DOHH2 (cell line): ENCODE measurements around the gene NUP50.

ENCODE experiments used
- H3F3A ChIP-seq: fragments of 200-600 bp; sonication (generic), shearing (Covaris generic); 2 replicates; pipeline ENCODE4 v1.6.0; 2016; ENCODE audit warnings: antibody characterized with exemption, mild to moderate bottlenecking; ENCODE audit not compliant: control insufficient read depth, insufficient read depth
- H3K27ac ChIP-seq: fragments of 200-600 bp; sonication (generic); 2 replicates; pipeline ENCODE4 v1.5.1; 2014; ENCODE audit warnings: low read depth, mild to moderate bottlenecking, low read length, moderate library complexity
- H3K27me3 ChIP-seq: fragments of 200-600 bp; sonication (generic); 2 replicates; pipeline ENCODE4 v1.6.1; 2014; ENCODE audit warnings: mild to moderate bottlenecking, low read length, mixed read lengths; ENCODE audit not compliant: control insufficient read depth
- H3K36me3 ChIP-seq: fragments of 200-600 bp; sonication (generic); 2 replicates; pipeline ENCODE4 v1.6.1; 2014; ENCODE audit warnings: mild to moderate bottlenecking, low read length, moderate library complexity, mixed read lengths; ENCODE audit not compliant: control insufficient read depth
- H3K4me1 ChIP-seq: fragments of 200-600 bp; sonication (generic); 2 replicates; pipeline ENCODE4 v1.6.1; 2014; ENCODE audit warnings: mild to moderate bottlenecking, low read length, mixed read lengths; ENCODE audit not compliant: control insufficient read depth
- H3K4me2 ChIP-seq: fragments of 200-600 bp; sonication (generic); 2 replicates; pipeline ENCODE4 v1.6.0; 2014; ENCODE audit warnings: mild to moderate bottlenecking, low read length, moderate library complexity
- H3K4me3 ChIP-seq: fragments of 200-600 bp; sonication (generic); 2 replicates; pipeline ENCODE4 v1.5.1; 2014; ENCODE audit warnings: mild to moderate bottlenecking, low read length, mixed read lengths
- H3K79me2 ChIP-seq: fragments of 200-600 bp; sonication (generic); 2 replicates; pipeline ENCODE4 v1.6.1; 2014; ENCODE audit warnings: mild to moderate bottlenecking, low read length, mixed read lengths; ENCODE audit not compliant: control insufficient read depth
- H3K9me2 ChIP-seq: fragments of 200-600 bp; sonication (generic); replicated peaks from 2 replicates; pipeline ENCODE4 v1.6.1; 2014; ENCODE audit warnings: mild to moderate bottlenecking, low read length, mixed read lengths; ENCODE audit not compliant: control insufficient read depth
- H3K9me3 ChIP-seq: fragments of 200-600 bp; sonication (generic); 2 replicates; pipeline ENCODE4 v1.6.1; 2014; ENCODE audit warnings: antibody characterized with exemption, low read length, mixed read lengths; ENCODE audit not compliant: control insufficient read depth, insufficient read depth
- H4K20me1 ChIP-seq: fragments of 200-600 bp; sonication (generic); 2 replicates; pipeline ENCODE4 v1.6.0; 2014; ENCODE audit warnings: low read depth, mild to moderate bottlenecking, antibody characterized with exemption, low read length, moderate library complexity; ENCODE audit not compliant: control insufficient read depth, insufficient read depth
- EZH2phosphoT487 ChIP-seq: fragments of 200-600 bp; sonication (generic); IDR thresholded peaks from 2 replicates; pipeline ENCODE4 v1.6.1; 2017; ENCODE audit warnings: borderline replicate concordance, mild to moderate bottlenecking, antibody characterized with exemption, low read length, moderate library complexity, mixed read lengths
- TF ChIP-seq, protein P1 (sequence below): fragments of 200-600 bp; sonication (generic); IDR thresholded peaks from one replicate; pipeline ENCODE4 v1.5.1; 2014; ENCODE audit warnings: antibody characterized with exemption, mild to moderate bottlenecking, low read depth, low read length; ENCODE audit not compliant: poor library complexity, severe bottlenecking

Gene NUP50

DNA sequence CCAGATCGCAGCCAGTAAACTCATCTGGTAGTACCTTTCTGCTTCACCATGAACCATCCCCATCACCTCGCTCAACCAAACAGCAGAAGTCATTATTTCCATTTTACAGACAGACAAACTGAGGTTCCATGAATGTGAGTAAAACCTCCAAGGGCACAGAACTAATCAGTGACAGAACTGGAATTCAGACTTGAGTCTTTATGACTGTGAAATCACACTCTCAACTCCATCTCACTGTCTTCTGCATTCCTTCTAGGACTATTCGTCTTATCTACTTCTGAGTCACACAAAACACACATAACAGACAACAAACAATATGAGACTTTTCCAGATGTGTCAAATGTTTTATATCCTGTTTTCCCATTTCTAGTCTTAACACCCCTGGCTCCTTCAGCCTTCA, 9.3 kb upstream of the NUP50 start:
- Histone ChIP-seq H3K4me2 (no peak overlapping the region), H3K4me1 (no peaks in the 10 kb centered on the region), H3K27ac (no peak overlapping the region), H4K20me1 (no peaks in the 10 kb centered on the region), H3K36me3 (peaks cover 43% of the 10 kb centered on the region), H3K9me3 (no peaks in the 10 kb centered on the region), H3F3A (no peaks in the 10 kb centered on the region; the same call in 1 of the 2 replicates), H3K79me2 (peaks cover 12% of the 10 kb centered on the region), H3K4me3 (no peak overlapping the region), H3K27me3 (no peaks in the 10 kb centered on the region), H3K9me2 (no peaks in the 10 kb centered on the region)
- TF ChIP-seq EZH2phosphoT487 = no peak
- TF ChIP-seq, protein P1, sequence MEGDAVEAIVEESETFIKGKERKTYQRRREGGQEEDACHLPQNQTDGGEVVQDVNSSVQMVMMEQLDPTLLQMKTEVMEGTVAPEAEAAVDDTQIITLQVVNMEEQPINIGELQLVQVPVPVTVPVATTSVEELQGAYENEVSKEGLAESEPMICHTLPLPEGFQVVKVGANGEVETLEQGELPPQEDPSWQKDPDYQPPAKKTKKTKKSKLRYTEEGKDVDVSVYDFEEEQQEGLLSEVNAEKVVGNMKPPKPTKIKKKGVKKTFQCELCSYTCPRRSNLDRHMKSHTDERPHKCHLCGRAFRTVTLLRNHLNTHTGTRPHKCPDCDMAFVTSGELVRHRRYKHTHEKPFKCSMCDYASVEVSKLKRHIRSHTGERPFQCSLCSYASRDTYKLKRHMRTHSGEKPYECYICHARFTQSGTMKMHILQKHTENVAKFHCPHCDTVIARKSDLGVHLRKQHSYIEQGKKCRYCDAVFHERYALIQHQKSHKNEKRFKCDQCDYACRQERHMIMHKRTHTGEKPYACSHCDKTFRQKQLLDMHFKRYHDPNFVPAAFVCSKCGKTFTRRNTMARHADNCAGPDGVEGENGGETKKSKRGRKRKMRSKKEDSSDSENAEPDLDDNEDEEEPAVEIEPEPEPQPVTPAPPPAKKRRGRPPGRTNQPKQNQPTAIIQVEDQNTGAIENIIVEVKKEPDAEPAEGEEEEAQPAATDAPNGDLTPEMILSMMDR = no peak

DNA sequence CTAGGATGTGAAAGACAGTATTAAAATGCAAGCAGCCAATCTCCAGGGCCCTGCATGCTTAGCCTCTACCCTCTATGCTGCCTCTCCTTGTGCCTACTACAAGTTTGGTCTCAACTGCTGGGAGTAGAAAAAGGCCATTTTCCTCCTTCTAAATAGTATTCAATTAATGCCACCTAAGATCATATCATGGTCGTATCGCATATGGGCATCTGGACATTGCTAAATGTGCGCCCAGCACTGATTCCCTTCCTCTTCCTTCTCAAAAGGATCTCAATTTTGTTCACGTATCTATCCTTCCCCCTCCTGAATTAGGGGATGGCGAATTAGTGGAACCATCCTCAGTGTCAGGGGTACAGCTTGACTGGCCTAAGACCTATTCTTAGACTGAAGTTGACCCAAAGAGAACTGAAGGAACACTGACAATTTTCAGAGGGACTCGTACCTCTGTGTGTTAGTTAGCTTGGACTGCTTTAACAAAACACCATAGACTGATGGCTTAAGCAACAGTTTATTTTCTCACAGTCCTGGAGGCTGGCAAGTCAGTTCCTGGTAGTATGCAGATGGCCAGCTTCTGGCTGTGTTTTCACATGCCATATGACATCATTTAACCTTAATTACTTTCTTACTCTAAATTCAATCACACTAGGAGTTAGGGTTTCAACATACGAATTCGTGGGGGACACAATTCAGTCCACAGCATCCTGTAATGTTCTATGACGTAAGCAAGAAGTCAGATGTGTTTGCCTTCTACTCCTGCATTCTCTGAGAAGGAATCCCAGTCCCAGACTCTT, 8.5 kb upstream of the NUP50 start:
- Histone ChIP-seq H3K36me3 (peaks cover 47% of the 10 kb centered on the region), H3K9me3 (no peaks in the 10 kb centered on the region), H3K27ac (no peak overlapping the region), H3K9me2 (no peaks in the 10 kb centered on the region), H3F3A (no peaks in the 10 kb centered on the region; the same call in 1 of the 2 replicates), H3K27me3 (no peaks in the 10 kb centered on the region), H3K4me1 (peaks cover 6% of the 10 kb centered on the region), H3K4me2 (no peak overlapping the region), H3K79me2 (peaks cover 21% of the 10 kb centered on the region), H4K20me1 (no peaks in the 10 kb centered on the region; the same call in 1 of the 2 replicates), H3K4me3 (no peak overlapping the region)
- TF ChIP-seq, protein P1 = no peak
- TF ChIP-seq EZH2phosphoT487 = no peak

DNA sequence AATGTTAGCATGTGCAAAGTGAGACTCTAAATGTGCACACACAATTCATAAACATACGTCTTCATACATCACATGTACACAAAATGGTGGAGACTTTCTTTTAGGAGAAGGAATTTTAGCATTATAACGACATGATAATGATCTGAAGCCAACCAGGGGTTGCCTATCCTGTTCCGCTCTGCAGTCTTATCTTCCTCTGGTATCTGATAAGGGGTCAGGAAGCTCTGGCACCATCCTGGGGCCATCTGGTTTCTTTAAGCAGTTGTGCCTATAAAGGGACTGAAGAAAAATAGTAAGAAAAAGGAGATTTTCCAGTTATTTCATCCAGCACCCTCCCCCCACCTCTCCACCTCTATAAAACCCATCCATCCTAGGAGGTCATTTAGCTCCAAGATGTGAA, 5.8 kb upstream of the NUP50 start:
- Histone ChIP-seq H3K36me3 (peaks cover 40% of the 10 kb centered on the region), H3K9me3 (no peaks in the 10 kb centered on the region), H3K4me2 (no peak overlapping the region), H3K27me3 (no peaks in the 10 kb centered on the region), H3K27ac (no peak overlapping the region), H3F3A (peaks cover 2% of the 10 kb centered on the region; the same call in 1 of the 2 replicates), H3K9me2 (no peaks in the 10 kb centered on the region), H3K79me2 (peaks cover 46% of the 10 kb centered on the region), H3K4me3 (no peak overlapping the region), H4K20me1 (no peaks in the 10 kb centered on the region; the same call in 1 of the 2 replicates), H3K4me1 (peaks cover 31% of the 10 kb centered on the region)
- TF ChIP-seq EZH2phosphoT487 = no peak
- TF ChIP-seq, protein P1 = no peak
